ENCODE measurements around the gene FES. TPM values are rescaled to one million over a fixed set of nuclear protein-coding genes. Genes with fewer than 3 reads are reported as not detected.
"Not testable (repeated sequence)": the region's sequence is repeated elsewhere in the genome, so short reads cannot be mapped to it uniquely, and the experiment has no call there.

Gene FES
- total and polyA plus RNA-seq, 4 experiments from 2014 or later: 2.3 to 3.0 TPM; not detected in 2

GRCh38 chr15:90918835-90919234, 34.5 kb downstream of the FES start:
- ChIA-PET POLR2A (ENCODE audit: partially characterized antibody) (interaction anchor here (0.9 to 5.7 kb wide), 2 partner anchors 13 to 16 kb away, joined by 3 to 40 read pairs; partner anchors contain the start of genes HDDC3 and UNC45A), CTCF (ENCODE audit: partially characterized antibody) (interaction anchor here (1.9 to 2.8 kb wide), 2 partner anchors 13 to 15 kb away, joined by 5 to 6 read pairs; partner anchors contain the start of gene HDDC3)

GRCh38 chr15:90921887-90922286, 37.6 kb downstream of the FES start:
- Mint-ChIP-seq H3K36me3 (peaks cover 32 to 48% of the 10 kb centered on the region in 2 donors), H3K27me3 (no peaks in the 10 kb centered on the region), H3K27ac (no peak overlapping the region), H3K4me3 (no peak overlapping the region), H3K4me1 (peaks cover 0 to 2% (median 0%) of the 10 kb centered on the region in 4 donors), H3K9me3 (no peaks in the 10 kb centered on the region)
- Histone ChIP-seq H3K4me1 (ENCODE audit: insufficient read depth, low read length) (no peaks in the 10 kb centered on the region), H3K4me3 (ENCODE audit: low read length in 2 of 2) (no peak overlapping the region), H3K9me3 (ENCODE audit: control insufficient read depth in 1 of 2, low read length in 2 of 2) (no peaks in the 10 kb centered on the region), H3K27ac (ENCODE audit: low read depth, low read length) (no peak overlapping the region), H3K36me3 (ENCODE audit: insufficient read depth, low read length) (peaks cover 45% of the 10 kb centered on the region), H3K27me3 (ENCODE audit: insufficient read depth, low read length) (no peaks in the 10 kb centered on the region)
- POLR2A ChIA-PET (ENCODE audit: partially characterized antibody): interaction anchor here (1.3 to 5.7 kb wide), 2 partner anchors 10 to 18 kb away, joined by 3 to 40 read pairs; partner anchors contain the start of genes HDDC3, MAN2A2 and UNC45A
- DNase-seq: no peak
- CTCF ChIA-PET (ENCODE audit: partially characterized antibody): interaction anchor here (1.3 to 4.2 kb wide), 2 partner anchors 11 to 19 kb away, joined by 3 to 39 read pairs; partner anchors contain the start of genes HDDC3, MAN2A2 and UNC45A
- intact Hi-C loops (cut with micrococcal nuclease): no loop called here

More at GRCh38 chr15:90918835-90919234, 34.5 kb downstream of the FES start:
- Mint-ChIP-seq H3K4me1 (no peaks in the 10 kb centered on the region), H3K4me3 (no peak overlapping the region), H3K27ac (peak overlapping the region in 1 of 7 donors; percentile 47), H3K36me3 (peaks cover 51 to 73% of the 10 kb centered on the region in 2 donors), H3K27me3 (no peaks in the 10 kb centered on the region), H3K9me3 (no peaks in the 10 kb centered on the region)
- no peaks in the 10 kb centered on the region for H3K27me3 ChIP-seq (ENCODE audit: insufficient read depth, low read length)
- intact Hi-C loops (cut with micrococcal nuclease): no loop called here
- DNase-seq: no peak
- H3K36me3 ChIP-seq (ENCODE audit: insufficient read depth, low read length): peaks cover 69% of the 10 kb centered on the region
- H3K27ac ChIP-seq (ENCODE audit: low read depth, low read length): no peak overlapping the region
- no peaks in the 10 kb centered on the region for H3K4me1 ChIP-seq (ENCODE audit: insufficient read depth, low read length)
- H3K9me3 ChIP-seq (ENCODE audit: control insufficient read depth in 1 of 2, low read length in 2 of 2): no peaks in the 10 kb centered on the region
- no peak overlapping the region for H3K4me3 ChIP-seq (ENCODE audit: low read length in 2 of 2)

GRCh38 chr15:90922712-90923322, 38.5 kb downstream of the FES start:
- peaks cover 35% of the 10 kb centered on the region for H3K36me3 ChIP-seq (ENCODE audit: insufficient read depth, low read length)
- H3K4me3 ChIP-seq (ENCODE audit: low read length in 2 of 2); H3K27ac ChIP-seq (ENCODE audit: low read depth, low read length); H3K4me1 ChIP-seq (ENCODE audit: insufficient read depth, low read length); DNase-seq; H3K9me3 ChIP-seq (ENCODE audit: control insufficient read depth in 1 of 2, low read length in 2 of 2); H3K4me3 Mint-ChIP-seq; H3K9me3 Mint-ChIP-seq; H3K27me3 Mint-ChIP-seq; intact Hi-C loops (cut with micrococcal nuclease); H3K27me3 ChIP-seq (ENCODE audit: insufficient read depth, low read length); H3K4me1 Mint-ChIP-seq; H3K27ac Mint-ChIP-seq: not testable (repeated sequence)
- POLR2A ChIA-PET (ENCODE audit: partially characterized antibody): interaction anchor here (5.7 kb wide), 1 partner anchor 9 kb away, joined by 40 read pairs; the partner anchor contains the start of genes HDDC3 and UNC45A
- CTCF ChIA-PET (ENCODE audit: partially characterized antibody): interaction anchor here (1.3 to 4.2 kb wide), 2 partner anchors 10 to 20 kb away, joined by 3 to 39 read pairs; partner anchors contain the start of genes HDDC3, MAN2A2 and UNC45A
- H3K36me3 Mint-ChIP-seq: peaks cover 23 to 39% of the 10 kb centered on the region in 2 donors

GRCh38 chr15:90924375-90924774, 40.1 kb downstream of the FES start:
- peak overlapping the region in 4 of 7 donors; percentile 37 to 61 (median 46) for H3K27ac Mint-ChIP-seq
- H3K4me1 Mint-ChIP-seq: peaks cover 2 to 8% (median 6%) of the 10 kb centered on the region in 4 donors
- H3K9me3 Mint-ChIP-seq: no peaks in the 10 kb centered on the region
- Histone ChIP-seq H3K9me3 (ENCODE audit: control insufficient read depth in 1 of 2, low read length in 2 of 2) (no peaks in the 10 kb centered on the region), H3K27me3 (ENCODE audit: insufficient read depth, low read length) (no peaks in the 10 kb centered on the region), H3K27ac (ENCODE audit: low read depth, low read length) (no peak overlapping the region), H3K4me3 (ENCODE audit: low read length in 2 of 2) (no peak overlapping the region), H3K36me3 (ENCODE audit: insufficient read depth, low read length) (peaks cover 22% of the 10 kb centered on the region), H3K4me1 (ENCODE audit: insufficient read depth, low read length) (peaks cover 6% of the 10 kb centered on the region)
- ChIA-PET CTCF (ENCODE audit: partially characterized antibody) (interaction anchor here (0.7 to 2.7 kb wide), 3 partner anchors 10 to 732 kb away, joined by 3 to 13 read pairs (median 6); partner anchors contain the start of gene UNC45A), POLR2A (ENCODE audit: partially characterized antibody) (no interaction called here)
- H3K27me3 Mint-ChIP-seq: no peaks in the 10 kb centered on the region
- DNase-seq: no peak
- no peak overlapping the region for H3K4me3 Mint-ChIP-seq
- intact Hi-C loops (cut with micrococcal nuclease): no loop called here
- peaks cover 13 to 27% of the 10 kb centered on the region in 2 donors for H3K36me3 Mint-ChIP-seq

- H3K9me3 ChIP-seq (ENCODE audit: control insufficient read depth in 1 of 2, low read length in 2 of 2); H3K27me3 Mint-ChIP-seq; H3K27ac ChIP-seq (ENCODE audit: low read depth, low read length); intact Hi-C loops (cut with micrococcal nuclease); DNase-seq; H3K27me3 ChIP-seq (ENCODE audit: insufficient read depth, low read length); H3K36me3 ChIP-seq (ENCODE audit: insufficient read depth, low read length); H3K9me3 Mint-ChIP-seq; H3K4me3 Mint-ChIP-seq; H3K4me3 ChIP-seq (ENCODE audit: low read length in 2 of 2): not testable (repeated sequence)
- peaks cover 22% of the 10 kb centered on the region for H3K4me1 ChIP-seq (ENCODE audit: insufficient read depth, low read length)
- CTCF ChIA-PET (ENCODE audit: partially characterized antibody): interaction anchor here (0.7 to 10.3 kb wide), 3 partner anchors 8 to 918 kb away, joined by 3 to 344 read pairs (median 13); partner anchors contain the start of genes MAN2A2 and UNC45A
- POLR2A ChIA-PET (ENCODE audit: partially characterized antibody): interaction anchor here (1.2 to 10.0 kb wide), 3 partner anchors 8 to 24 kb away, joined by 6 to 315 read pairs (median 8); partner anchors contain the start of genes MAN2A2 and UNC45A
- H3K36me3 Mint-ChIP-seq: peaks cover 0 to 15% of the 10 kb centered on the region in 2 donors
- peak overlapping the region in 2 of 7 donors; percentile 44 to 68 for H3K27ac Mint-ChIP-seq
- H3K4me1 Mint-ChIP-seq: peaks cover 12 to 32% (median 26%) of the 10 kb centered on the region in 4 donors
These were observed 42.5 kb downstream of the FES start for GRCh38 chr15:90926766-90927165.

GRCh38 chr15:90928106-90928505, 43.8 kb downstream of the FES start:
- ChIA-PET POLR2A (ENCODE audit: partially characterized antibody) (interaction anchor here (0.7 to 10.0 kb wide), 2 partner anchors 25 to 1893 kb away, joined by 3 to 315 read pairs; partner anchors contain the start of gene MAN2A2), CTCF (ENCODE audit: partially characterized antibody) (interaction anchor here (0.7 to 10.3 kb wide), 3 partner anchors 24 to 93 kb away, joined by 4 to 344 read pairs (median 155); partner anchors contain the start of genes MAN2A2 and RCCD1)
- Mint-ChIP-seq H3K4me3 (peak overlapping the region in 3 of 8 donors; percentile 5 to 65 (median 30)), H3K4me1 (peaks cover 17 to 43% (median 32%) of the 10 kb centered on the region in 4 donors), H3K36me3 (peaks cover 0 to 12% of the 10 kb centered on the region in 2 donors), H3K27ac (peak overlapping the region in 3 of 7 donors; percentile 36 to 87 (median 60))
- H3K4me1 ChIP-seq (ENCODE audit: insufficient read depth, low read length): peaks cover 29% of the 10 kb centered on the region
- H3K4me3 ChIP-seq (ENCODE audit: low read length in 2 of 2); intact Hi-C loops (cut with micrococcal nuclease); H3K27ac ChIP-seq (ENCODE audit: low read depth, low read length); H3K9me3 Mint-ChIP-seq; H3K27me3 ChIP-seq (ENCODE audit: insufficient read depth, low read length); DNase-seq; H3K36me3 ChIP-seq (ENCODE audit: insufficient read depth, low read length); H3K9me3 ChIP-seq (ENCODE audit: control insufficient read depth in 1 of 2, low read length in 2 of 2); H3K27me3 Mint-ChIP-seq: not testable (repeated sequence)

Data from CD4-positive, alpha-beta memory T cell (primary cell).